HCT116 (cell line): ENCODE results near the gene WDR64. TPM values are rescaled to one million over a fixed set of nuclear protein-coding genes. Genes with fewer than 3 reads are reported as not detected.

ENCODE experiments used
- ATAC-seq: fragments of 200-7000 bp; cut with Tn5 transposase; 2 replicates; pipeline ENCODE4 v1.9.1; 2020; ENCODE audit warnings: mild to moderate bottlenecking, moderate library complexity
- BruUV-seq: library from RNA; stranded (reverse); fragments of 400-500 nt; replicated peaks from 2 replicates; lab custom pipeline; 2021; lab: Mats Ljungman, UMichigan
- CTCF ChIA-PET: fragments of 300-600 bp; sonication (Branson Sonifier 250); formaldehyde crosslinking; loops from one replicate; lab custom pipeline; 2021; ENCODE audit warnings: antibody characterized with exemption; lab: Charles Lee
- POLR2A ChIA-PET: fragments of 300-600, 350-600 bp; sonication (Branson Sonifier 250); formaldehyde crosslinking; loops from one replicate; lab custom pipeline; 2021; ENCODE audit warnings: antibody characterized with exemption; lab: Charles Lee
- RAD21 ChIA-PET, 2 experiments: fragments of 300-600 bp; sonication (Branson Sonifier 250); formaldehyde crosslinking; loops; one replicate each; lab custom pipeline; 2023; ENCODE audit warnings: low total read pairs in 2 of 2; ENCODE audit not compliant: uncharacterized antibody in 2 of 2, unreplicated experiment in 2 of 2, low non-redundant PET in 1 of 2; lab: Charles Lee
- DNase-seq: peaks from one replicate; pipeline ENCODE4 v3.0.0-alpha.2; 2010; ENCODE audit warnings: low read depth, low spot score
- H2AFZ ChIP-seq: fragments of 200-600 bp; shearing (Covaris generic), sonication (generic); 2 replicates; pipeline ENCODE4 v1.6.1; 2017; ENCODE audit warnings: low read depth, mixed run types, mixed read lengths, antibody characterized with exemption, low read length; ENCODE audit not compliant: poor library complexity, severe bottlenecking
- H3K27ac ChIP-seq: 2 replicates; pipeline ENCODE4 v1.5.1; 2012; ENCODE audit warnings: low read depth, low read length
- H3K27me3 ChIP-seq: fragments of 200-600 bp; sonication (generic); 2 replicates; pipeline ENCODE4 v1.6.1; 2016; ENCODE audit warnings: mixed run types, low read length, mixed read lengths; ENCODE audit not compliant: insufficient read depth
- H3K36me3 ChIP-seq, 2 experiments: fragments of 200-500 bp in 1 of 2; fragments of 200-600 bp in 1 of 2; sonication (Bioruptor generic) in 1 of 2; sonication (generic) in 1 of 2; 2 replicates each; pipeline versions ENCODE4 v1.5.1 to v1.6.1; 2014 to 2016; ENCODE audit warnings: low read length in 2 of 2, inconsistent platforms in 1 of 2, mixed read lengths in 1 of 2, mixed run types in 1 of 2; ENCODE audit not compliant: insufficient read depth in 2 of 2, control insufficient read depth in 1 of 2
- H3K4me1 ChIP-seq, 2 experiments: fragments of 200-600 bp in 1 of 2; sonication (generic) in 1 of 2; 2 replicates each; pipeline versions ENCODE4 v1.5.1 to v1.6.1; 2012 to 2017; ENCODE audit warnings: low read length in 2 of 2, inconsistent platforms in 1 of 2, mild to moderate bottlenecking in 1 of 2, mixed read lengths in 1 of 2, mixed run types in 1 of 2, moderate library complexity in 1 of 2; ENCODE audit not compliant: insufficient read depth in 2 of 2, control insufficient read depth in 1 of 2
- H3K4me2 ChIP-seq: fragments of 200-600 bp; sonication (generic); 2 replicates; pipeline ENCODE4 v1.6.1; 2017; ENCODE audit warnings: mixed run types, low read length, mixed read lengths
- H3K4me3 ChIP-seq, 2 experiments: fragments of 200-600 bp in 1 of 2; sonication (generic) in 1 of 2; replicated peaks in 1 of 2; 2 replicates each; pipeline ENCODE4 v1.5.1; 2011 to 2016; ENCODE audit warnings: low read length in 2 of 2, control low read depth in 1 of 2, low read depth in 1 of 2, mild to moderate bottlenecking in 1 of 2, mixed read lengths in 1 of 2, mixed run types in 1 of 2
- H3K79me2 ChIP-seq: fragments of 200-600 bp; sonication (generic); 2 replicates; pipeline ENCODE4 v1.6.1; 2017; ENCODE audit warnings: mild to moderate bottlenecking, mixed run types, low read length, moderate library complexity, mixed read lengths; ENCODE audit not compliant: insufficient read depth
- H3K9ac ChIP-seq: fragments of 200-600 bp; sonication (generic); 2 replicates; pipeline ENCODE4 v1.6.1; 2016; ENCODE audit warnings: low read length, mixed read lengths
- H3K9me2 ChIP-seq: fragments of 200-600 bp; sonication (generic), shearing (Covaris generic); 2 replicates; pipeline ENCODE4 v1.6.1; 2017; ENCODE audit warnings: mixed run types, mild to moderate bottlenecking, moderate library complexity; ENCODE audit not compliant: insufficient read depth
- H3K9me3 ChIP-seq, 2 experiments: fragments of 200-500 bp in 1 of 2; fragments of 200-600 bp in 1 of 2; sonication (Bioruptor generic) in 1 of 2; sonication (generic) in 1 of 2; 2 replicates each; pipeline ENCODE4 v1.6.1; 2014 to 2017; ENCODE audit warnings: low read length in 2 of 2, mixed read lengths in 2 of 2, inconsistent platforms in 1 of 2, low read depth in 1 of 2, mild to moderate bottlenecking in 1 of 2, mixed run types in 1 of 2, moderate library complexity in 1 of 2; ENCODE audit not compliant: control insufficient read depth in 1 of 2, insufficient read depth in 1 of 2
- H4K20me1 ChIP-seq: fragments of 200-600 bp; sonication (generic), shearing (Covaris generic); 2 replicates; pipeline ENCODE4 v1.6.1; 2017; ENCODE audit warnings: mixed run types, mild to moderate bottlenecking, moderate library complexity; ENCODE audit not compliant: insufficient read depth
- ATF3 ChIP-seq: IDR thresholded peaks from 2 replicates; pipeline ENCODE4 v1.6.1; 2012
- CBX3 ChIP-seq: IDR thresholded peaks from 2 replicates; pipeline ENCODE4 v1.6.1; 2012; ENCODE audit warnings: low read depth
- EGR1 ChIP-seq: IDR thresholded peaks from 2 replicates; pipeline ENCODE4 v1.6.1; 2012; ENCODE audit warnings: low read depth
- EZH2 ChIP-seq: fragments of 200-600 bp; sonication (generic); IDR thresholded peaks from 2 replicates; pipeline ENCODE4 v1.6.1; 2017; ENCODE audit warnings: antibody characterized with exemption, mixed run types
- FOSL1 ChIP-seq: IDR thresholded peaks from 2 replicates; pipeline ENCODE4 v1.6.1; 2012; ENCODE audit warnings: low read depth
- JUND ChIP-seq: IDR thresholded peaks from 2 replicates; pipeline ENCODE4 v1.6.1; 2012
- MAX ChIP-seq: IDR thresholded peaks from 2 replicates; pipeline ENCODE4 v1.6.1; 2012
- POLR2AphosphoS5 ChIP-seq: IDR thresholded peaks from 2 replicates; pipeline ENCODE4 v1.6.1; 2011; ENCODE audit warnings: mild to moderate bottlenecking, low read depth, low read length, moderate library complexity
- RAD21 ChIP-seq: IDR thresholded peaks from 2 replicates; pipeline ENCODE4 v1.6.1; 2012; ENCODE audit warnings: low read depth, mild to moderate bottlenecking
- SP1 ChIP-seq: IDR thresholded peaks from 2 replicates; pipeline ENCODE4 v1.6.1; 2012; ENCODE audit warnings: low read depth
- SRF ChIP-seq: IDR thresholded peaks from 2 replicates; pipeline ENCODE4 v1.6.1; 2012; ENCODE audit warnings: low read depth
- TCF7L2 ChIP-seq: IDR thresholded peaks from 2 replicates; pipeline ENCODE4 v1.7.0; 2011; ENCODE audit warnings: borderline replicate concordance, inconsistent platforms; ENCODE audit not compliant: insufficient read depth, insufficient read length; ENCODE audit errors: extremely low read depth
- intact Hi-C: fragments of 100-400 bp; cut with micrococcal nuclease; formaldehyde crosslinking; loops from 2 replicates; pipeline ENCODE4 v1.10.0; 2022
- total RNA-seq: library from RNA; stranded (reverse); gene quantifications from one replicate; pipeline ENCODE4 v1.2.1, GENCODE V29; 2021; ENCODE audit not compliant: unreplicated experiment
- TF ChIP-seq, protein P1 (sequence below), 3 experiments: fragments of 200-600 bp in 1 of 3; sonication (generic) in 1 of 3; IDR thresholded peaks in 2 of 3; conservative IDR thresholded peaks in 1 of 3; 2 replicates each; pipeline ENCODE4 v1.5.1; 2012 to 2017; ENCODE audit warnings: low read depth in 2 of 3, low read length in 2 of 3, antibody characterized with exemption in 1 of 3, borderline replicate concordance in 1 of 3, control low read depth in 1 of 3, mild to moderate bottlenecking in 1 of 3, mixed read lengths in 1 of 3, mixed run types in 1 of 3, moderate library complexity in 1 of 3; ENCODE audit not compliant: insufficient read depth in 1 of 3
- TF ChIP-seq, protein P2 (sequence below): IDR thresholded peaks from 2 replicates; pipeline ENCODE4 v1.6.1; 2012; ENCODE audit warnings: low read depth

Gene WDR64
- total RNA-seq, 1 experiment from 2014 or later, result not detected

GRCh38 chr1:241605146-241605805 is 46.8 kb upstream of the WDR64 start:
- RAD21 ChIA-PET, result no interaction called here
- no peak overlapping the region for H3K4me2 ChIP-seq
- no peak overlapping the region for H2AFZ ChIP-seq
- no peaks in the 10 kb centered on the region for H3K27me3 ChIP-seq
- H3K9me2 ChIP-seq, result no peaks in the 10 kb centered on the region
- ATAC-seq (peak; percentile 73), DNase-seq (no peak)
- CTCF ChIA-PET, result interaction anchor here (0.7 to 1.4 kb wide), 4 partner anchors 12 to 73 kb away, joined by 3 to 4 read pairs (median 3); partner anchors contain the start of gene KMO
- H3K9ac ChIP-seq, result no peak overlapping the region
- POLR2A ChIA-PET, result no interaction called here
- no peak overlapping the region for H3K4me3 ChIP-seq
- no peaks in the 10 kb centered on the region; the same call in 1 of the 2 replicates for H4K20me1 ChIP-seq
- H3K4me1 ChIP-seq, result peaks cover 0 to 9% of the 10 kb centered on the region in 2 experiments; a peak in 1 of 4 replicates
- no peaks in the 10 kb centered on the region for H3K79me2 ChIP-seq
- no peak for TF ChIP-seq JUND
- no peak for TF ChIP-seq FOSL1
- TF ChIP-seq EZH2, result no peak
- TF ChIP-seq, protein P1, sequence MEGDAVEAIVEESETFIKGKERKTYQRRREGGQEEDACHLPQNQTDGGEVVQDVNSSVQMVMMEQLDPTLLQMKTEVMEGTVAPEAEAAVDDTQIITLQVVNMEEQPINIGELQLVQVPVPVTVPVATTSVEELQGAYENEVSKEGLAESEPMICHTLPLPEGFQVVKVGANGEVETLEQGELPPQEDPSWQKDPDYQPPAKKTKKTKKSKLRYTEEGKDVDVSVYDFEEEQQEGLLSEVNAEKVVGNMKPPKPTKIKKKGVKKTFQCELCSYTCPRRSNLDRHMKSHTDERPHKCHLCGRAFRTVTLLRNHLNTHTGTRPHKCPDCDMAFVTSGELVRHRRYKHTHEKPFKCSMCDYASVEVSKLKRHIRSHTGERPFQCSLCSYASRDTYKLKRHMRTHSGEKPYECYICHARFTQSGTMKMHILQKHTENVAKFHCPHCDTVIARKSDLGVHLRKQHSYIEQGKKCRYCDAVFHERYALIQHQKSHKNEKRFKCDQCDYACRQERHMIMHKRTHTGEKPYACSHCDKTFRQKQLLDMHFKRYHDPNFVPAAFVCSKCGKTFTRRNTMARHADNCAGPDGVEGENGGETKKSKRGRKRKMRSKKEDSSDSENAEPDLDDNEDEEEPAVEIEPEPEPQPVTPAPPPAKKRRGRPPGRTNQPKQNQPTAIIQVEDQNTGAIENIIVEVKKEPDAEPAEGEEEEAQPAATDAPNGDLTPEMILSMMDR (IDR thresholded peaks at IDR 0.05 in 2 of 3, conservative IDR thresholded peaks at IDR 0.05 in 1 of 3; ENCODE audit: borderline replicate concordance in 1 of 3, insufficient read depth in 1 of 3, low read depth in 2 of 3, low read length in 2 of 3), result peak in 2 of 3 experiments; percentile 47 to 53; a peak in 4 of 6 replicates
- no peak for TF ChIP-seq TCF7L2
- no peak for TF ChIP-seq MAX
- TF ChIP-seq EGR1, result no peak
- no peak for TF ChIP-seq SRF
- no peak for TF ChIP-seq POLR2AphosphoS5
- no peak for TF ChIP-seq ATF3
- TF ChIP-seq, protein P2, sequence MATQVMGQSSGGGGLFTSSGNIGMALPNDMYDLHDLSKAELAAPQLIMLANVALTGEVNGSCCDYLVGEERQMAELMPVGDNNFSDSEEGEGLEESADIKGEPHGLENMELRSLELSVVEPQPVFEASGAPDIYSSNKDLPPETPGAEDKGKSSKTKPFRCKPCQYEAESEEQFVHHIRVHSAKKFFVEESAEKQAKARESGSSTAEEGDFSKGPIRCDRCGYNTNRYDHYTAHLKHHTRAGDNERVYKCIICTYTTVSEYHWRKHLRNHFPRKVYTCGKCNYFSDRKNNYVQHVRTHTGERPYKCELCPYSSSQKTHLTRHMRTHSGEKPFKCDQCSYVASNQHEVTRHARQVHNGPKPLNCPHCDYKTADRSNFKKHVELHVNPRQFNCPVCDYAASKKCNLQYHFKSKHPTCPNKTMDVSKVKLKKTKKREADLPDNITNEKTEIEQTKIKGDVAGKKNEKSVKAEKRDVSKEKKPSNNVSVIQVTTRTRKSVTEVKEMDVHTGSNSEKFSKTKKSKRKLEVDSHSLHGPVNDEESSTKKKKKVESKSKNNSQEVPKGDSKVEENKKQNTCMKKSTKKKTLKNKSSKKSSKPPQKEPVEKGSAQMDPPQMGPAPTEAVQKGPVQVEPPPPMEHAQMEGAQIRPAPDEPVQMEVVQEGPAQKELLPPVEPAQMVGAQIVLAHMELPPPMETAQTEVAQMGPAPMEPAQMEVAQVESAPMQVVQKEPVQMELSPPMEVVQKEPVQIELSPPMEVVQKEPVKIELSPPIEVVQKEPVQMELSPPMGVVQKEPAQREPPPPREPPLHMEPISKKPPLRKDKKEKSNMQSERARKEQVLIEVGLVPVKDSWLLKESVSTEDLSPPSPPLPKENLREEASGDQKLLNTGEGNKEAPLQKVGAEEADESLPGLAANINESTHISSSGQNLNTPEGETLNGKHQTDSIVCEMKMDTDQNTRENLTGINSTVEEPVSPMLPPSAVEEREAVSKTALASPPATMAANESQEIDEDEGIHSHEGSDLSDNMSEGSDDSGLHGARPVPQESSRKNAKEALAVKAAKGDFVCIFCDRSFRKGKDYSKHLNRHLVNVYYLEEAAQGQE, result no peak
- TF ChIP-seq RAD21, result peak; percentile 27; the same call in 1 of the 2 replicates
- TF ChIP-seq CBX3, result no peak
- TF ChIP-seq SP1, result no peak
- no TSS peak for BruUV-seq
- intact Hi-C loops, result no loop called here
- no peak overlapping the region for H3K27ac ChIP-seq
- H3K9me3 ChIP-seq, result no peaks in the 10 kb centered on the region
- no peaks in the 10 kb centered on the region for H3K36me3 ChIP-seq
